H1 (cell line): ENCODE results near the gene RGS6. TPM values are rescaled to one million over a fixed set of nuclear protein-coding genes. Genes with fewer than 3 reads are reported as not detected.

Source experiments
- CTCF ChIA-PET: fragments of 300-600 bp; sonication (Branson Sonifier 250); formaldehyde crosslinking; loops from one replicate; lab custom pipeline; 2021; ENCODE audit not compliant: partially characterized antibody; lab: Charles Lee
- POLR2A ChIA-PET: fragments of 300-600 bp; sonication (Branson Sonifier 250); formaldehyde crosslinking; loops from one replicate; lab custom pipeline; 2021; ENCODE audit warnings: inconsistent platforms; ENCODE audit not compliant: partially characterized antibody; lab: Charles Lee
- DNase-seq, 2 experiments: peaks; one replicate each; pipeline versions ENCODE4 v3.0.0 to v3.0.0-alpha.2; 2010 to 2022; ENCODE audit warnings: low spot score in 2 of 2, low read depth in 1 of 2, mixed read lengths in 1 of 2
- FAIRE-seq: peaks from 2 replicates; lab custom pipeline; 2011; peaks lifted over from hg19 to GRCh38; lab: Jason Lieb, UNC
- H2AFZ ChIP-seq: 2 replicates; pipeline ENCODE4 v1.8.1; 2012; ENCODE audit warnings: low read length, inconsistent platforms
- H2AK5ac ChIP-seq: 2 replicates; pipeline ENCODE4 v1.6.1; 2013; ENCODE audit warnings: low read depth, low read length
- H2BK120ac ChIP-seq: replicated peaks from 2 replicates; pipeline ENCODE3; 2013; ENCODE audit warnings: low read depth, low read length, inconsistent platforms
- H2BK12ac ChIP-seq: 2 replicates; pipeline ENCODE4 v1.6.1; 2013; ENCODE audit warnings: low read depth, low read length
- H2BK15ac ChIP-seq: 2 replicates; pipeline ENCODE4 v1.6.1; 2013; ENCODE audit warnings: low read length
- H2BK20ac ChIP-seq: 2 replicates; pipeline ENCODE4 v1.6.1; 2013; ENCODE audit warnings: low read length
- H2BK5ac ChIP-seq: 2 replicates; pipeline ENCODE4 v1.6.1; 2013; ENCODE audit warnings: low read depth, low read length
- H3K14ac ChIP-seq: 2 replicates; pipeline ENCODE4 v1.6.1; 2013; ENCODE audit warnings: inconsistent platforms; ENCODE audit not compliant: insufficient read length
- H3K18ac ChIP-seq: 2 replicates; pipeline ENCODE4 v1.6.1; 2013; ENCODE audit warnings: low read length; ENCODE audit errors: extremely low read depth
- H3K23ac ChIP-seq: 2 replicates; pipeline ENCODE4 v1.6.1; 2013; ENCODE audit warnings: inconsistent platforms; ENCODE audit not compliant: insufficient read length
- H3K23me2 ChIP-seq: 2 replicates; pipeline ENCODE4 v1.6.1; 2013; ENCODE audit warnings: low read depth, low read length
- H3K27ac ChIP-seq: 2 replicates; pipeline ENCODE4 v1.6.1; 2011; ENCODE audit warnings: low read depth, low read length, inconsistent platforms
- H3K27me3 ChIP-seq, 4 experiments: replicated peaks in 1 of 4; 1 replicate in 1 of 4; 2 replicates in 3 of 4; pipeline versions ENCODE4 v1.6.1 to v1.8.1; 2011 to 2013; ENCODE audit warnings: low read length in 3 of 4, mild to moderate bottlenecking in 3 of 4, inconsistent platforms in 2 of 4, mixed read lengths in 2 of 4, moderate library complexity in 1 of 4; ENCODE audit not compliant: control insufficient read depth in 3 of 4, insufficient read depth in 3 of 4; ENCODE audit errors: extremely low read depth in 1 of 4
- H3K36me3 ChIP-seq, 4 experiments: 2 replicates each; pipeline versions ENCODE4 v1.6.1 to v1.8.1; 2011 to 2013; ENCODE audit warnings: mild to moderate bottlenecking in 4 of 4, low read length in 3 of 4, moderate library complexity in 2 of 4, control low read depth in 1 of 4, inconsistent platforms in 1 of 4; ENCODE audit not compliant: insufficient read depth in 4 of 4, control insufficient read depth in 2 of 4
- H3K4ac ChIP-seq: replicated peaks from 2 replicates; pipeline ENCODE3; 2013; ENCODE audit warnings: low read length, low read depth, mixed read lengths, inconsistent platforms; ENCODE audit not compliant: insufficient read length
- H3K4me1 ChIP-seq, 4 experiments: replicated peaks in 1 of 4; 1 replicate in 1 of 4; 2 replicates in 3 of 4; pipeline versions ENCODE4 v1.6.1 to v1.8.1; 2011 to 2013; ENCODE audit warnings: low read length in 3 of 4, inconsistent platforms in 2 of 4, mixed read lengths in 1 of 4; ENCODE audit not compliant: insufficient read depth in 4 of 4, control insufficient read depth in 3 of 4
- H3K4me2 ChIP-seq, 2 experiments: 2 replicates each; pipeline versions ENCODE4 v1.6.1 to v1.8.1; 2011 to 2013; ENCODE audit warnings: low read depth in 2 of 2, low read length in 2 of 2, control low read depth in 1 of 2, inconsistent platforms in 1 of 2, mild to moderate bottlenecking in 1 of 2; ENCODE audit not compliant: insufficient read depth in 1 of 2
- H3K4me3 ChIP-seq, 4 experiments: fragments of 200-600, 300-600 bp in 1 of 4; sonication (generic), shearing (Covaris generic), sonication (Bioruptor Twin) in 1 of 4; 2 replicates each; pipeline versions ENCODE4 v1.5.1 to v1.8.1; 2011 to 2016; ENCODE audit warnings: low read length in 4 of 4, low read depth in 3 of 4, control low read depth in 2 of 4, inconsistent platforms in 2 of 4, mild to moderate bottlenecking in 2 of 4, mixed read lengths in 1 of 4, moderate library complexity in 1 of 4; ENCODE audit not compliant: insufficient read depth in 2 of 4; ENCODE audit errors: extremely low read depth in 1 of 4
- H3K56ac ChIP-seq: replicated peaks from 2 replicates; pipeline ENCODE3; 2013; ENCODE audit warnings: low read depth, mild to moderate bottlenecking, mixed read lengths, low read length, inconsistent platforms; ENCODE audit not compliant: insufficient read length
- H3K79me1 ChIP-seq: 2 replicates; pipeline ENCODE4 v1.6.1; 2013; ENCODE audit warnings: low read depth, low read length, control low read depth
- H3K79me2 ChIP-seq, 2 experiments: 2 replicates each; pipeline versions ENCODE4 v1.6.1 to v1.8.1; 2012 to 2013; ENCODE audit warnings: low read length in 2 of 2, mild to moderate bottlenecking in 2 of 2, inconsistent platforms in 1 of 2; ENCODE audit not compliant: insufficient read depth in 2 of 2, control insufficient read depth in 1 of 2
- H3K9ac ChIP-seq, 4 experiments: replicated peaks in 1 of 4; 1 replicate in 1 of 4; 2 replicates in 3 of 4; pipeline versions ENCODE4 v1.6.1 to v1.8.1; 2011 to 2013; ENCODE audit warnings: low read depth in 3 of 4, low read length in 3 of 4, control low read depth in 2 of 4, mild to moderate bottlenecking in 2 of 4, moderate library complexity in 2 of 4, inconsistent platforms in 1 of 4; ENCODE audit errors: extremely low read depth in 1 of 4
- H3K9me3 ChIP-seq, 2 experiments: 2 replicates each; pipeline versions ENCODE4 v1.6.1 to v1.8.1; 2012 to 2013; ENCODE audit warnings: mild to moderate bottlenecking in 2 of 2, moderate library complexity in 2 of 2, control low read depth in 1 of 2, inconsistent platforms in 1 of 2, low read depth in 1 of 2, low read length in 1 of 2, mixed read lengths in 1 of 2; ENCODE audit not compliant: insufficient read depth in 2 of 2
- H4K20me1 ChIP-seq, 2 experiments: replicated peaks in 1 of 2; 2 replicates each; pipeline versions ENCODE3 to v1.8.1; 2011 to 2013; ENCODE audit warnings: inconsistent platforms in 2 of 2, low read length in 2 of 2, mild to moderate bottlenecking in 1 of 2; ENCODE audit not compliant: insufficient read depth in 2 of 2, control insufficient read depth in 1 of 2
- H4K5ac ChIP-seq: 2 replicates; pipeline ENCODE4 v1.6.1; 2013; ENCODE audit warnings: low read length, low read depth, mixed read lengths, inconsistent platforms; ENCODE audit not compliant: insufficient read length
- H4K8ac ChIP-seq: 2 replicates; pipeline ENCODE4 v1.8.0; 2013; ENCODE audit warnings: mild to moderate bottlenecking, moderate library complexity, low read length, inconsistent platforms; ENCODE audit not compliant: insufficient read depth; ENCODE audit errors: extremely low read depth
- H4K91ac ChIP-seq: replicated peaks from 2 replicates; pipeline ENCODE3; 2013; ENCODE audit warnings: low read length, mixed read lengths, inconsistent platforms; ENCODE audit not compliant: insufficient read length
- CBX5 ChIP-seq: fragments of 300-800, 300-1000 bp; sonication (generic); IDR thresholded peaks from 2 replicates; pipeline ENCODE4 v1.7.1; 2016; ENCODE audit warnings: antibody characterized with exemption, low read length, low read depth
- CHD2 ChIP-seq: IDR thresholded peaks from 2 replicates; pipeline ENCODE4 v1.6.1; 2012; ENCODE audit warnings: low read length, improper control_type of control experiment
- CTBP2 ChIP-seq: IDR thresholded peaks from 2 replicates; pipeline ENCODE4 v1.7.0; 2011; ENCODE audit warnings: borderline replicate concordance, mild to moderate bottlenecking, moderate library complexity, mixed read lengths, low read length; ENCODE audit not compliant: insufficient read depth, insufficient read length
- E2F6 ChIP-seq: IDR thresholded peaks from 2 replicates; pipeline ENCODE4 v1.6.1; 2012; ENCODE audit warnings: inconsistent platforms
- JUN ChIP-seq: IDR thresholded peaks from 2 replicates; pipeline ENCODE4 v1.6.1; 2011; ENCODE audit warnings: low read depth, mild to moderate bottlenecking, improper control_type of control experiment, low read length
- NRF1 ChIP-seq: IDR thresholded peaks from 2 replicates; pipeline ENCODE4 v1.6.1; 2011; ENCODE audit warnings: mild to moderate bottlenecking, low read depth, low read length, improper control_type of control experiment
- PHF8 ChIP-seq: fragments of 200-600 bp; sonication (generic); conservative IDR thresholded peaks from 2 replicates; pipeline ENCODE4 v1.7.1; 2012; ENCODE audit warnings: low read depth, mild to moderate bottlenecking, inconsistent platforms, low read length, moderate library complexity
- POLR2AphosphoS5 ChIP-seq: IDR thresholded peaks from 2 replicates; pipeline ENCODE4 v1.6.1; 2011; ENCODE audit warnings: low read depth, low read length
- POU5F1 ChIP-seq: IDR thresholded peaks from 2 replicates; pipeline ENCODE4 v1.6.1; 2011; ENCODE audit warnings: low read depth, mild to moderate bottlenecking, low read length, moderate library complexity
- RFX5 ChIP-seq: IDR thresholded peaks from 2 replicates; pipeline ENCODE4 v1.6.1; 2011; ENCODE audit warnings: low read depth, low read length, improper control_type of control experiment, borderline replicate concordance
- SAP30 ChIP-seq: fragments of 300-600 bp; sonication (generic); IDR thresholded peaks from 2 replicates; pipeline ENCODE4 v1.7.1; 2012; ENCODE audit warnings: low read length, moderate library complexity, mild to moderate bottlenecking, inconsistent platforms; ENCODE audit not compliant: insufficient read depth, insufficient replicate concordance
- TBP ChIP-seq: IDR thresholded peaks from 2 replicates; pipeline ENCODE4 v1.6.1; 2011; ENCODE audit warnings: low read depth, low read length, improper control_type of control experiment
- WGBS, 2 experiments: shearing (Covaris generic) in 1 of 2; methylation state at CpG; one replicate each; pipeline versions ENCODE4 v1.1.6 to v1.1.7; 2013 to 2015; ENCODE audit warnings: low lambda C conversion rate in 2 of 2, mixed read lengths in 2 of 2, inconsistent platforms in 1 of 2, low coverage in 1 of 2, missing lambda C conversion rate in 1 of 2; ENCODE audit not compliant: insufficient replicate concordance in 2 of 2, insufficient coverage in 1 of 2, insufficient read length in 1 of 2; ENCODE audit errors: extremely low coverage in 1 of 2, missing lambda C conversion rate in 1 of 2; 5-methylcytosine and 5-hydroxymethylcytosine counted together
- polyA plus RNA-seq, 7 experiments: library from polyadenylated mRNA; depleted of rRNA in 3 of 7; stranded (reverse) in 5 of 7; unstranded in 2 of 7; fragments of >200 nt in 5 of 7; fragments of 200-250 nt in 2 of 7; gene quantifications; 1 replicate in 5 of 7; 2 replicates in 1 of 7; 4 replicates in 1 of 7; pipeline versions ENCODE4 v1.2.1 to v1.2.3, GENCODE V29; 2011 to 2013; ENCODE audit warnings: missing spikeins in 2 of 7, mixed read lengths in 2 of 7
- total RNA-seq: library from RNA; stranded (reverse); fragmentation: NEBNext Ultra II Directional; extraction: Animal tissue kit (Norgen Biotek cat#: 25700); gene quantifications from 2 replicates; pipeline ENCODE4 v1.2.1, GENCODE V29; 2021
- TF ChIP-seq, protein P1 (sequence below): IDR thresholded peaks from 2 replicates; pipeline ENCODE4 v1.6.1; 2012; ENCODE audit warnings: low read length, inconsistent platforms

The RGS6 gene
- total and polyA plus RNA-seq, 2 of the 8 experiments (the other 6 are each of a cell fraction or from before 2014, with no cell fraction given): 0.26 to 1.1 TPM

- no peak overlapping the region for H2BK20ac ChIP-seq
- H3K36me3 ChIP-seq: no peaks in the 10 kb centered on the region
- H3K27ac ChIP-seq: no peak overlapping the region
- H3K9me3 ChIP-seq: no peaks in the 10 kb centered on the region
- DNase-seq: no peak
- no peaks in the 10 kb centered on the region for H3K23me2 ChIP-seq
- no peak overlapping the region for H3K4me2 ChIP-seq
- no peak overlapping the region for H4K91ac ChIP-seq
- no peak overlapping the region for H2AFZ ChIP-seq
- POLR2A ChIA-PET: no interaction called here
- H3K56ac ChIP-seq: no peak overlapping the region
- no peaks in the 10 kb centered on the region for H3K4me1 ChIP-seq
- WGBS, 2 experiments: 80% methylated on average over 1 of the region's 1 CpG; no CpG with 5 or more reads in 1 of the 2 experiments
- H2AK5ac ChIP-seq: no peak overlapping the region
- H3K79me1 ChIP-seq: no peaks in the 10 kb centered on the region
- no peak for FAIRE-seq
- no peaks in the 10 kb centered on the region for H4K20me1 ChIP-seq
- no peak overlapping the region for H3K23ac ChIP-seq
- no peak overlapping the region for H3K18ac ChIP-seq
- no peak overlapping the region for H3K4me3 ChIP-seq
- no peak overlapping the region for H2BK15ac ChIP-seq
- H2BK120ac ChIP-seq: no peak overlapping the region
- H3K79me2 ChIP-seq: no peaks in the 10 kb centered on the region
- no peak overlapping the region for H4K5ac ChIP-seq
- no peak overlapping the region for H3K14ac ChIP-seq
- H3K9ac ChIP-seq: no peak overlapping the region
- no peak overlapping the region for H3K4ac ChIP-seq
- no peaks in the 10 kb centered on the region for H3K27me3 ChIP-seq
- no peak overlapping the region for H4K8ac ChIP-seq
- H2BK12ac ChIP-seq: no peak overlapping the region
- CTCF ChIA-PET: no interaction called here
- H2BK5ac ChIP-seq: no peak overlapping the region
- TF ChIP-seq JUN (no peak), SAP30 (no peak), NRF1 (no peak), CBX5 (no peak), CHD2 (no peak), RFX5 (no peak), PHF8 (no peak), TBP (no peak), CTBP2 (no peak), POLR2AphosphoS5 (no peak), POU5F1 (no peak), E2F6 (no peak)
- TF ChIP-seq, protein P1, sequence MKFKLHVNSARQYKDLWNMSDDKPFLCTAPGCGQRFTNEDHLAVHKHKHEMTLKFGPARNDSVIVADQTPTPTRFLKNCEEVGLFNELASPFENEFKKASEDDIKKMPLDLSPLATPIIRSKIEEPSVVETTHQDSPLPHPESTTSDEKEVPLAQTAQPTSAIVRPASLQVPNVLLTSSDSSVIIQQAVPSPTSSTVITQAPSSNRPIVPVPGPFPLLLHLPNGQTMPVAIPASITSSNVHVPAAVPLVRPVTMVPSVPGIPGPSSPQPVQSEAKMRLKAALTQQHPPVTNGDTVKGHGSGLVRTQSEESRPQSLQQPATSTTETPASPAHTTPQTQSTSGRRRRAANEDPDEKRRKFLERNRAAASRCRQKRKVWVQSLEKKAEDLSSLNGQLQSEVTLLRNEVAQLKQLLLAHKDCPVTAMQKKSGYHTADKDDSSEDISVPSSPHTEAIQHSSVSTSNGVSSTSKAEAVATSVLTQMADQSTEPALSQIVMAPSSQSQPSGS: no peak
These were observed 644.0 kb downstream of the RGS6 start for GRCh38 chr14:72576258-72576657.
